ENCODE measurements around the gene PRKCZ.

Gene PRKCZ

DNA sequence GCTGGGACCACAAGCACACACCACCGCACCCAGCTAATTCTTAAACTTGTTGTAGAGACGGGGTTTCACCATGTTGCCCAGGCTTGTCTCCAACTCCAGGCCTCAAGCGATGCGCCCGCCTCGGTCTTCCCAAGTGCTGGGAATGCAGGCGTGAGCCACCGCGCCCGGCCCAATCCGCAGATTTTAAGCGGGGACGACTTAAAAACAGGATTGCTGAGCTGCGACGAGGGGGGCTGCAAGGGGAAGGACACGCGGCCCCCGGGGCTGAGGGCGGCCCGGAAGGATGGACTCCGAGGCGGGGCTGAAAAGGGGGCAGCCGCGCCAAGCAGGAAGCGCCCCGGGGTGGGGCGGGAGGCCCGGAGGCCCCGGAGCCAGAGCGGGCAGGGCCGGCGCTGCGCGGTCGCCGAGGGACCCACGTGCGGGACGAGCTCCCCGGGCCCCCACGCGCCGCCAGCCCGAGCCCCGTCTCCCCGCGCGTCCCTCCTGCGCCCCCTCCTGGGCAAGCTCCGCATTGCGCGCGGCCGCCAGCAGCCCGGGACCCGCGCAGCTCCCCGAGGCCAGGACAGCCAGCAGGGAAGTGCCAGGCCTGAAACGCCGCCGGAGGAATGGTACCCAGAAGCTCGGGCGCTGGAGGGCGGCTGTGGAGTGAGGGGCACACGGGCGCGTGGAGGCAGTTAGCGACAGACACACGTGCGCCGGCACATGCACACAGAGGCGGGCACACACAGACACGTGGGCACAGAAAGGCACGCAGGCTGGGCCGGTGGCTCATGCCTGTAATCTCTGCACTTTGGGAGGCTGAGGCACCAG, 5.5 kb upstream of the PRKCZ start:
- TF ChIP-seq CTCF (IDR thresholded peaks at IDR 0.05; ENCODE audit: low read depth, low read length) = peak; percentile 70
- no peak overlapping the region for H3K4me3 ChIP-seq (ENCODE audit: low read depth, low read length)
- in situ Hi-C loops (cut with HindIII; ENCODE audit: low sequenced_read_pairs) = no loop called here
- peak; percentile 17 for DNase-seq (ENCODE audit: low read depth, low spot score)

DNA sequence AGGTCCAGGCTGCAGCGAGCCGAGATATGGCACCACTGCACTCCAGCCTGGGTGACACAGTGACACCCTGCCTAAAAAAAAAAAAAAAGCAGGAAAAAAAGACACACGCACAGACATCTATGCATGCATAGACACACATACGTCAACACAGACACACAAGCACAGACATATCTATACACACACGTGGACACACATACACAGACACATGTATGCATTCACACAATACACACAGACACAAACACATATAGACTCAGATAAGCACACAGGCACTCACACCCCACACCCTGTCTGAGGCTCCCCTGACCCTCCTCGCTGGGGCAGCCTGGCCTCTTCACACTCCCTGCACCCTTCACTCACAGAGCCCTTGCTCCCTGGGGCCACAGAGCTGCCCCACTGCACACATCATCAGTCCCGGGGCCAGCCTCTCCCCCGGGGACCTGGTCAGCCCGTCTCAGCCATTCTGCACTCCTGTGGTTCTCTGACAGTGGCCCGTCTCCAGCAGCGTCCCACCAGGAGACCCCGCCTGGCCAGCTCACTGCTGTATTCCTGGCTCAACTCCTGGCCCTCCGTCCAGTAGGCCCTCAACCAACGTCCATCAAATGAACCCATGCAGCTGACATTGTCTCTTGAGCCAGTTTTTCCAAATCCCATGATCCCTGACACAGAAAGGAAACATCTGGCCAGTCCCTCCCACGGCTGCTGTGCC, 4.6 kb upstream of the PRKCZ start:
- H3K4me3 ChIP-seq (ENCODE audit: low read depth, low read length) = no peak overlapping the region
- no peak for DNase-seq (ENCODE audit: low read depth, low spot score)
- no peak for TF ChIP-seq CTCF (IDR thresholded peaks at IDR 0.05; ENCODE audit: low read depth, low read length)
- in situ Hi-C loops (cut with HindIII; ENCODE audit: low sequenced_read_pairs) = no loop called here

DNA sequence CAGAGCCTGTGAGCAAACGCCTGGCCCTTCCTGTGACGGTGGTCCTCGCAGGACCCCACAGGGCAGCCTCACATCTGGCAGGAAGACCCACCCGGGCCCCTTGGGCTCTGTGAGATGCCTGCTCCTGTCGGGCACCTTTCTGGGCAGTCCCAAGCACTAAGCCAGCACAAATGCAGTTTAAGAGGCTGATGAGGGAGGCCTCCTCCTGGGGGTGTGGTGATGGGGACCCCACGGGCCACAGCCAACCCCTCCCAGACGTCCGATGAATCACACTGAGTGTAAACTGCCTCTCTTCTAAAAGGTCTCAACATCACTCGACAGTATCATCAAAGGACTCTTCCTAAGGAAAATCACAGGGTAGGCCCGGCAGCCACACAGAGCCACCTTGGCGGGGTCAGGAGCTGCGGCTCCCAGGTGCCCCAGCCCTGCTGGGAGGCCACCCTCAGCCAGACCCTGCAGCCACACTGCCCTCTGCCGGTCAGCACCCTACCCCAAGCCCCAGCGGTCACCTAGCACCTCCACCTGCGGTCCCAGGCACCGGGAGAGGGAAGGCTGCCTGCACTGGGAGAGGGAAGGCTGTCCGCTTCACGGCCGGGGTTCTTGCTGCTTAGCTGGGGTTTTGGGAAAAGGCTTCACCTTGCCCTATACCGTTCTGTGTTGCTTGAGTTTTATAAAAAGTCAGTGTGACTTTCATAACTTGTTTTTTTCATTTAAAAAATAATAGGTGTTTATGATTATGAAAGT, 3.9 kb upstream of the PRKCZ start:
- H3K4me3 ChIP-seq (ENCODE audit: low read depth, low read length) = no peak overlapping the region
- peak; percentile 75 for TF ChIP-seq CTCF (IDR thresholded peaks at IDR 0.05; ENCODE audit: low read depth, low read length)
- in situ Hi-C loops (cut with HindIII; ENCODE audit: low sequenced_read_pairs) = no loop called here
- no peak for DNase-seq (ENCODE audit: low read depth, low spot score)

DNA sequence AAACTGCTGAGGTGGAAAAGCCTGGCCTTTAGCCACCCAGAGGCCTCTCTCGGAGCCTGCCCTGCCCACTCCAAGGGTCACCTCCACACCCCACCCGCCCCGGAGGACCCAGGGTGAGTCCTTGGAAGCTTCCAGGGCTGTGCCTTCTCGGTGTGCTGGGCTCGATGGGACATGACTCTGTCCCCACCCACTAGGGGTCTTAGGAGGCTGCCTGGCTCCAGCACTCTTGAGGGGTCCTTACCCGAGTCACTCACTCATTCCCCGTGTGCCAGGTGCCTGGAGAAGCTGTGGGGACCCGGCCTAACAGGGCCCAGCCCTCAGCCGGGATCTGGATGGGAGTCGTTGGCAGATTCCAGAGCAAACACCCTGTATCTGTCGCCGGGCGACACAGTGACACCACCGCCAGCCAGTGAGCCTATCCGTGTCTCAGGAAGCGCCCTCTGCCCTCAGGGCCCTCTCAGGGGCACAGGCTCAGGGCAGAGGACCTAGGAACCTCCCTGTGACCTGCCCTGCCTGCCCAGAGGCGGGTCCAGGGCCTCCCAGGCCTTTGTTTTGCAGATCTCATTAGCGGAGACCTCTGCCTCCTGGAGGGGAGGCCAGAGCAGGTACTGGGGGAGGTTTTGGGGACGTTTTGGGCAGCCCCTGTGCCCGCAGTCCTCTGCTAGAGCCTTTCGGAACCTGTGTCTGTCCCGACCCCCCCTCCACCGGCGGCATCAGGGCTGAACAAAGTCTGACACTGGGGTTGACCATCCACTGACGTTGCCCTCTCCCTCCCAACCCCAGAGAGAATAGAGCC, 3.1 kb upstream of the PRKCZ start:
- TF ChIP-seq CTCF (IDR thresholded peaks at IDR 0.05; ENCODE audit: low read depth, low read length) = no peak
- no peak overlapping the region for H3K4me3 ChIP-seq (ENCODE audit: low read depth, low read length)
- in situ Hi-C loops (cut with HindIII; ENCODE audit: low sequenced_read_pairs) = no loop called here

GRCh38 chr1:2047749-2048729, 2.2 kb upstream of the PRKCZ start:
- H3K4me3 ChIP-seq (ENCODE audit: low read depth, low read length) = no peak overlapping the region
- TF ChIP-seq CTCF (IDR thresholded peaks at IDR 0.05; ENCODE audit: low read depth, low read length) = no peak
- no peak for DNase-seq (ENCODE audit: low read depth, low spot score)
- in situ Hi-C loops (cut with HindIII; ENCODE audit: low sequenced_read_pairs) = no loop called here

More for the DNA sequence above, 3.1 kb upstream of the PRKCZ start:
- no peak for DNase-seq (ENCODE audit: low read depth, low spot score)

Measured in astrocyte of the spinal cord (primary cell).